Measurements from ENCODE around the gene DACH2.

DACH2 gene

DNA sequence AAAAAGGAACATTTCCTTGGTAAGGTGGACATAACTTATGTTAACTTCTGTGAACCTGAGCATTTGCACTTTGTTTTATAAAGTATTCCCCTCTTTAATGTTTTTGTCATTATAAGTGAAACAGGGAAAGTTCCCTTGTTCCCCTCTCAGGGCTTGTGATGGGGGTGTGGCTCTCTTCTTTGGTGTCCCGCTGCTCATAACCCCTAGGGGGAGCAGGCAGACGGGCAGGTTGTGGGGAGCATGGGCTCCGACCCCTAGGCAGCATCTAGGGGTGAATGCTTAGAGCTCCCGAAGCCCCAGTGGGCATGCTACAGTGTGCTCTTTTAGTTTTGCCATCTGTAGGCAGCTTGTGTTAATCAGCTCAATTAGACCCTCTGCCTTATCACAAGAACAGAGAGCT lies 200.4 kb downstream of the DACH2 start:
- H3K27ac ChIP-seq = no peak overlapping the region
- no peak for DNase-seq (ENCODE audit: low read depth, low spot score)
- no peak overlapping the region for H3K9ac ChIP-seq (ENCODE audit: insufficient read length)
- no peak overlapping the region for H3K4me3 ChIP-seq
- TF ChIP-seq POLR2AphosphoS5 (IDR thresholded peaks at IDR 0.05; ENCODE audit: borderline replicate concordance, low read depth, low read length) (no peak), EZH2 (IDR thresholded peaks at IDR 0.05) (no peak), FOXP2 (optimal IDR thresholded peaks at IDR 0.05; ENCODE audit: control extremely low read depth, extremely low read length, insufficient read depth) (no peak)
- no peaks in the 10 kb centered on the region for H3K9me3 ChIP-seq (ENCODE audit: low read depth, low read length)
- H3K36me3 ChIP-seq (ENCODE audit: insufficient read depth, low read length) = no peaks in the 10 kb centered on the region

DNA sequence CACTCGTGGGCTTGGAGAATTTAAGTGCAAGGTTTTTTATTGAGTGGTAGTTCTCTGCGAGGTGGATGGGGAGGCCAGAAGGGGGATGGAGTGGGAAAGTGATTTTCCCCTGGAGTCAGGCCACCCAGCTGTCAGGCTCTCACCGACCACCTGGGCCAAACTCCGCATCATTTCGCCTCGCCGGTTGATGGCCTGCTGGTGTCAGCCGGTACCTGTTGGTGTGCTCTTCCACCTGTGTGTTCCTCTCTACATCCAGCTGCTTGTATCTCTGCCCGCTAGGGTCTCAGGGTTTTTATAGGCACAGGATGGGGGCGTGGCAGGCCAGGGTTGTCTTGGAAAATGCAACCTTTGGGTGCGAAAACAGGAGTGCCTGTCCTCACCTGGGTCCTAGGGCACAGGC lies 200.9 kb downstream of the DACH2 start:
- no peaks in the 10 kb centered on the region for H3K36me3 ChIP-seq (ENCODE audit: insufficient read depth, low read length)
- no peaks in the 10 kb centered on the region for H3K9me3 ChIP-seq (ENCODE audit: low read depth, low read length)
- no peak for TF ChIP-seq FOXP2 (optimal IDR thresholded peaks at IDR 0.05; ENCODE audit: control extremely low read depth, extremely low read length, insufficient read depth)
- no peak for TF ChIP-seq EZH2 (IDR thresholded peaks at IDR 0.05)
- no peak for TF ChIP-seq POLR2AphosphoS5 (IDR thresholded peaks at IDR 0.05; ENCODE audit: borderline replicate concordance, low read depth, low read length)
- DNase-seq (ENCODE audit: low read depth, low spot score) = no peak
- no peak overlapping the region for H3K27ac ChIP-seq
- no peak overlapping the region for H3K9ac ChIP-seq (ENCODE audit: insufficient read length)
- no peak overlapping the region for H3K4me3 ChIP-seq

DNA sequence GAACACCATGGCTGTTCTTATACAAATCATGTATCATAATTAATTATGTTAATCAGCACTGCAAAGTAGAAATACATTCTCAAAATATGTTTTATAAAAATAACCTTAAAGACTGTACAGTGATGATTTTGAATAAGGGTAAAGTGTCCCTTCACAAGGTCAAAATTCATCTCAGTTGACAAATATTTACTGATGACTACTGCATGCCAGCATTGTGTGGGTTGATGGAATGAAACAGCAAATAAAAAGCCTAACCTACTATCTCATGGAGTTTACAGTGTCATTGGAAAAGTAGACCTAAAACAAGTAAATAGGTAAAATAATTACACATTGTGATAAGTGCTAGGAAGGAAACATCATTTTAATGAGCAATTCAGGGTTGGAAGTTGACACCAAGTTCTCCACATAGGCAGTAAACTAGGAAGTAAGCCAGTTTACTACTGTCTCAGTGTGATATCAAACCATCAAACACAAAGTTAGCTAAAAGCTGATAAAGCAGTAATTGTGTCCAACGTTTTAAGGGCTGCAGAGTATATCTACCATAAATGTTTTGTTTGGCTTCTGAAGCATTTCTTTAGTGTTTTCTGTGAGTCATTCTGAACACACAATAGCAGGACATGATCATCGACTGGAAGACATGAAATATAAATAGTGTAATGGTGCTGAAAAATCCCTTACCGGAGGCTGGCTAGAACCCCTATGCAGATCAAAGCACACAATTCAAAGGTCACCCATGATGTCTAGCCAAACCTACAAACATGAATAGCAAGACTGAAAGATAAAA lies 221.8 kb downstream of the DACH2 start:
- Histone ChIP-seq H3K4me3 (no peak overlapping the region), H3K9me3 (ENCODE audit: low read depth, low read length) (no peaks in the 10 kb centered on the region), H3K36me3 (ENCODE audit: insufficient read depth, low read length) (no peaks in the 10 kb centered on the region), H3K9ac (ENCODE audit: insufficient read length) (no peak overlapping the region), H3K27ac (no peak overlapping the region)
- DNase-seq (ENCODE audit: low read depth, low spot score) = no peak
- no peak for TF ChIP-seq POLR2AphosphoS5 (IDR thresholded peaks at IDR 0.05; ENCODE audit: borderline replicate concordance, low read depth, low read length)
- TF ChIP-seq FOXP2 (optimal IDR thresholded peaks at IDR 0.05; ENCODE audit: control extremely low read depth, extremely low read length, insufficient read depth) = no peak
- no peak for TF ChIP-seq EZH2 (IDR thresholded peaks at IDR 0.05)

DNA sequence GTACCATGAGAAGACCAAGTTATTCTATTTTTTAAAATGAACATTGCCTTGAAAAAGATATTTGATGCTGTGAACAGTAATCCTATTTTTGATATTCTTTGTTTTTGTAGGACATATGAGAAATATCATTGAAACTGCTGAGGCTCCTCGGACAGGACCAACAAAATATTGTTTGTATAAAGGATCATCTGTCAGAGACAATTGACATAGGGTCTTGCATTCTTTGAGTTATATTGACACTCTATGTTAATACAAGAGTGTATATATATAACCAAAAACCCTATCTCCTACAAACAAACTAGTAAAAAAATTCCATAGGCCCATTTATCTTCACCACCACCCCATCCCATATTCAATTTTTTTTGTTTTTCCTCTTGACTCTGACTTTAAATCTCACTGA lies 222.7 kb downstream of the DACH2 start:
- Histone ChIP-seq H3K27ac (no peak overlapping the region), H3K9me3 (ENCODE audit: low read depth, low read length) (no peaks in the 10 kb centered on the region), H3K9ac (ENCODE audit: insufficient read length) (no peak overlapping the region), H3K4me3 (no peak overlapping the region), H3K36me3 (ENCODE audit: insufficient read depth, low read length) (no peaks in the 10 kb centered on the region)
- no peak for TF ChIP-seq FOXP2 (optimal IDR thresholded peaks at IDR 0.05; ENCODE audit: control extremely low read depth, extremely low read length, insufficient read depth)
- TF ChIP-seq EZH2 (IDR thresholded peaks at IDR 0.05) = no peak
- no peak for TF ChIP-seq POLR2AphosphoS5 (IDR thresholded peaks at IDR 0.05; ENCODE audit: borderline replicate concordance, low read depth, low read length)
- no peak for DNase-seq (ENCODE audit: low read depth, low spot score)

DNA sequence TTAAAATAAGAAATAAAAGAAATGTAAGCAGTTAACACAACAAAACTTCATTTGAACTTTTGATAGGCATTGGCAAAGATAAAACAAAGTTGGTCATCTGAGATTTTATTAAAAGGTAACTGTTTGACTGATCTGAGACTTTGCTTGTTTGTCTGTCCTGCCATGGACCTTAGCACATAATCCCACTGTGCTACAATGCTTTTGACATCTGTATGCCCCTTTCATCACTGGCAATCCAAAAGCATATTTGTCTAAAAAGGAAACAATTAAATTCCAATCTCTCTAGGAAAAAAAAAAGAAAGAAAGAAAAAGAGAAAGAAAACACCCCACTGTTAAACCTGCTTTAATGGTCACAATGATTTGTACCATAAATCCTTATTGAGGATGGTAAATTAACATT lies 231.0 kb downstream of the DACH2 start:
- H3K36me3 ChIP-seq (ENCODE audit: insufficient read depth, low read length) = no peaks in the 10 kb centered on the region
- no peak for TF ChIP-seq POLR2AphosphoS5 (IDR thresholded peaks at IDR 0.05; ENCODE audit: borderline replicate concordance, low read depth, low read length)
- TF ChIP-seq FOXP2 (optimal IDR thresholded peaks at IDR 0.05; ENCODE audit: control extremely low read depth, extremely low read length, insufficient read depth) = no peak
- no peak for TF ChIP-seq EZH2 (IDR thresholded peaks at IDR 0.05)
- no peaks in the 10 kb centered on the region for H3K9me3 ChIP-seq (ENCODE audit: low read depth, low read length)
- H3K9ac ChIP-seq (ENCODE audit: insufficient read length) = no peak overlapping the region
- H3K4me3 ChIP-seq = no peak overlapping the region
- no peak overlapping the region for H3K27ac ChIP-seq
- DNase-seq (ENCODE audit: low read depth, low spot score) = no peak

DNA sequence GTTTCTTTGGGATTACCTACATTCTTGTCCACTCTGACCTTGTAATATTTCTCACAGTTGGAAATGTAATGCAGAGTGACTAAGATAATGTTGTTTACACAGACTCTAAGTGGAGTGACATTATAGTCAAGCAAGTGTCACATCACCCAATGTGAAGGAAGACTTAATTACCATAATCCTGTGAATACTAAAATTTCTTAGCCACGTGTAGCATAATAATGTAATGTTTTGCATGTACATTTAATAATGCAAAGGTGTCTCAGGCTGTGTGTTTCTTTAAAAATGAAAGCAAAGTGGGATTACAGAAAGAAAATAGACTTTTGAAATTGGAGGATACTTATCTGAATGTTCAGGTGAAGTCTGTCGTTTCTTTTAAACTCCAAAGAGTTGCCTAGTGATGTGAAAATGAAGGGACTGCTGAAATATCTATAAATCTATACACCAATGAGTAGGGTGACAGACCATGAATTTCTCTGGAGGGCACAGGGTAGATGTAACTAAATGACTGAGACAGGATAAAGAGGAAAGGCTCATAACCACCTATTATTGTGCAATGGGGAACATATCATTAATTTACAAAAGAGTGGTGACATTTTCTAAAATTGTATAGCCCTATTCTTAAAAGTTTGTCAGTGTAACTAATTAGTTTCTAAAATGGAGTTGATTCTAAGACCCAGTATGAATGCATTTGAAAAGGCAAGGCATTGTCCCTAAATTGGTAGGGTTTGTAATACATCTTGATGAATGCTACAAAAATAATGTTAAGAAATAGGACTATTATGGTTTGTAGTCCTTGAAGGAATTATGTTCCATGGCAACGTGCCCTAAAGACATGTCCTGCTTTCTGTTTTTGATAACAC lies 235.7 kb downstream of the DACH2 start:
- TF ChIP-seq EZH2 (IDR thresholded peaks at IDR 0.05) (no peak), POLR2AphosphoS5 (IDR thresholded peaks at IDR 0.05; ENCODE audit: borderline replicate concordance, low read depth, low read length) (no peak), FOXP2 (optimal IDR thresholded peaks at IDR 0.05; ENCODE audit: control extremely low read depth, extremely low read length, insufficient read depth) (no peak)
- Histone ChIP-seq H3K9me3 (ENCODE audit: low read depth, low read length) (no peaks in the 10 kb centered on the region), H3K9ac (ENCODE audit: insufficient read length) (no peak overlapping the region), H3K4me3 (no peak overlapping the region), H3K27ac (no peak overlapping the region), H3K36me3 (ENCODE audit: insufficient read depth, low read length) (no peaks in the 10 kb centered on the region)
- no peak for DNase-seq (ENCODE audit: low read depth, low spot score)

DNA sequence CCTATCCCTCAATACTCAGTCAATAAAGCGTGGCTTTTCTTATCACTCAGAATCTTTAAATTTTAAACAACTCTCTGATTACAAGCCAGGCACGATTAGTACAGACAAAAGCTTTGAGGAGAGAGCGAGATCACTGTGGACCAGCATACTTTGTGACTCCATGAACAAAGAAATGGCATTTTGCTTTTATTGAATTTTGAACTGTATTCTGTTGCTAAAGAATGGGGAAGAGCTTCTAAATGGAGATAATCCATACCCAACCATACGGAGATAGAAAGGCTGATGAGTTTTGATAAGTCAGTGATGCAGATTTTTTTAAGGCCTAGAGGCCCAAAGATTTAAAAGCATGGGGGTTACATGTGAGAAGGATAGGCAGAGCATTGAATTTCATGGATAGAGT lies 259.1 kb downstream of the DACH2 start:
- no peak for DNase-seq (ENCODE audit: low read depth, low spot score)
- Histone ChIP-seq H3K9me3 (ENCODE audit: low read depth, low read length) (no peaks in the 10 kb centered on the region), H3K9ac (ENCODE audit: insufficient read length) (no peak overlapping the region)

DNA sequence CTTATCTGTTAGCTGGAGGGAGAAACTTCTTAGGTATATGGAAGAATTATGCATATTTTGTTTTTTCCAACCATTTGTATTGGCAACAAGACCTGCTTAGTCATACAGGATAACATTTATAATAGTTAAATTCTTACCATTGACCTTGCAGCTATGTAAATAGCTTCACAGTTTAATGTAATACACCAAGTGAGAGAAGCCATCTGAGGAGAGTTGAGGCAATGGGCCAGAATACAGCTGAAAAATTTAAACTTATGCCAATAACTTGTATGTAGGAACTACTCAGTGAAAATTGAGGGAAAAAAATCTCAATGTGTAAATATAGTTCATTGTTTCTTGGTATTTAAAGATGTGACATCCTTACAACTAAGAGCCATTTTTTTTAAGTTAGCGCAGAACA lies 273.5 kb downstream of the DACH2 start:
- no peak overlapping the region for H3K27ac ChIP-seq
- TF ChIP-seq FOXP2 (optimal IDR thresholded peaks at IDR 0.05; ENCODE audit: control extremely low read depth, extremely low read length, insufficient read depth) (no peak), POLR2AphosphoS5 (IDR thresholded peaks at IDR 0.05; ENCODE audit: borderline replicate concordance, low read depth, low read length) (no peak), EZH2 (IDR thresholded peaks at IDR 0.05) (no peak)

More for the DNA sequence above, 259.1 kb downstream of the DACH2 start:
- no peak overlapping the region for H3K4me3 ChIP-seq
- no peaks in the 10 kb centered on the region for H3K36me3 ChIP-seq (ENCODE audit: insufficient read depth, low read length)
- no peak for TF ChIP-seq EZH2 (IDR thresholded peaks at IDR 0.05)
- TF ChIP-seq POLR2AphosphoS5 (IDR thresholded peaks at IDR 0.05; ENCODE audit: borderline replicate concordance, low read depth, low read length) = no peak
- TF ChIP-seq FOXP2 (optimal IDR thresholded peaks at IDR 0.05; ENCODE audit: control extremely low read depth, extremely low read length, insufficient read depth) = no peak
- H3K27ac ChIP-seq = no peak overlapping the region

More for the DNA sequence above, 273.5 kb downstream of the DACH2 start:
- no peak for DNase-seq (ENCODE audit: low read depth, low spot score)
- Histone ChIP-seq H3K36me3 (ENCODE audit: insufficient read depth, low read length) (no peaks in the 10 kb centered on the region), H3K9me3 (ENCODE audit: low read depth, low read length) (no peaks in the 10 kb centered on the region), H3K4me3 (no peak overlapping the region), H3K9ac (ENCODE audit: insufficient read length) (no peak overlapping the region)
